ENCODE data around the gene CD59. TPM values are rescaled to one million over a fixed set of nuclear protein-coding genes. Genes with fewer than 3 reads are reported as not detected.
A peak's percentile ranks its signal among the peaks of the same experiment; 100 is the strongest.

CD59 gene
- polyA plus RNA-seq (ENCODE audit: insufficient read length in 3 of 3), result 100 to 1,000 TPM; 288 to 339 (median 306) TPM

DNA sequence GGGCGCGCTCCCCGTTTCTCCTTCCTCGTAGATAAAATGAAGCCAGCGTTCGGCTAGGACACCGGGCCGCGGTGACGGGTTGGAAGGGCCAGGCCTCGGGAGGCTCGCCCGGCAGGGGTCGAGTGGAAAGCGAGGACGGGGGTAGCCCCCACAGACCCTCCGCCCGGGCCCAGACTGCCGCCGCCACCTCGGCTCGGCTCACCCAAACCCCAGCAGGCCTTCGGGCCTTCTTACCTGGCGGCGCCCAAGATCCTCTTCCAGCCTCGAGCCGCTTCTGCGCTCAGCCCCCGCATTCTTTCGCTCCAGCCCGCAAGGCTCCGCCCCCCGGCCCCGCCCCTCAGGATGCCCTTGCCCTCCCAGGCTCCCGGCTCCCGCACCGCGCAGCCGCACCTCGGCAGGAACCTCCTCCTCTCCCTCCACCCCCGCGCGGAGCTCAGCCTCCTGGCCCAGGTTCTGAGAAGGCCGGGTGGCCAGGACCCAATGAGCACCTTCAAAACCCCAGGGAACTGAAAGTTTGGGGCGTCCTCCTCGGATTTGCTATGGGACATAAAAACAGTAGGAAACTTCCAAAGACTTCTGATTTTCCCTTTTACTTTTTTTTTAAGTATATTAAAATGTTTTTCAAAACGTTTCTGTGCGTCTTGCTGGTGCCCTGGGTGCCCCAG is at the start of gene CD59:
CD59 (minus strand) TSS at position 276 of the 665 bp plus-strand sequence. CDS start 13,978 bp downstream, outside the sequence.
- DNase-seq (ENCODE audit: low read depth in 3 of 3, low spot score in 2 of 3), result peak in 2 of 3 donors; percentile 77 to 84

- DNase-seq (ENCODE audit: low read depth in 3 of 3, low spot score in 2 of 3), result no peak
These were observed 49.4 kb upstream of the CD59 start for GRCh38 chr11:33785609-33786008.

DNA sequence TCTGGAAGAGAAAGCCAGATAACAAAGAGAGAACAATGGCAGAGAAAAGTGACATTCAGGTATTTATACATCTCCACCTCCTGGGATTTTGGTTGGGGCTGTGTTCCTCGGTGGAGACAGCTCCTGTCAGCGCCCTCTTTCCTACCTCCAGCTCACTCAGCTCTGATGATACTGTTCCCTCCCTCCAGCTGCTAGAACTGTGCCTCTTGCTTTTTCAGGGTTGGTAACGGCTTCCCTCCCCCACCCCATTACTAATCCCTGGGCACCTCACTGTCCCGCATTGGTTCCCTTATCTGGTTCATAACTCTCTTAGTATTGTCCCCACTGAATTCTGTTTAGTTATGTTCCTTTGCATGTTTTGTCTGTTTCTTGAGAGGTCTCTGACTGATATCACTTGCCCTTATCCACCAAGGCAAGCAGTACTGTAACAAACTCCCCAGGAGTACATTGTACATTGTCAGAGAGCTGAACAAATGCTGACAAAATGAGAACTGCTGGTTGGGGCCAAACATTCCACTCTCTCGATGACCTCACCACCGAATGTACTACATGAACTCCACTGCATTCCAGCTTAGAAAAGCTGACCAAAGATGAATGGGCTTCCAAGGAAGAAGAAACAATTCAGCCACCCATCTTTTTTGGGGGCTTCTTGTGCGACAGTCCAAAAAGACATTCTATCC is 43.8 kb upstream of the CD59 start:
- DNase-seq (ENCODE audit: low read depth in 3 of 3, low spot score in 2 of 3), result no peak

DNA sequence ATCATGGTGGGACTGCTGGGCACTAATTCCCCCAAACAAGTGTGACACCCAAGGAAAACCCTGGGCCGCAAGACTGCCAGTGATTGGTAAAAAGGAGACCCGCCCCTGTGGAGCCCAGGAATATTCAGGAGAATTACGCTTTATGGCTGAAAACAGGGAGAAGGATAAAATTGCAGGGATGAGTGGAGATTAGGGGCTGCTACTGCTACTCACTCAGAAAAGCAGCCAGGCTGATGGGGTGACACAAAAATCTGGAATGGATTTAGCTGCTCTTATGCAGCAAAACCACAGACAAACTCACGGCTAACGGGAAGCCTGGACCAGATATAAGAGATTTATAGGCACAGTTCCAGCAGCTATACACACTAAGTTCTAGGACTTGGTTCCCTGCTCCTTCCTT is 42.5 kb upstream of the CD59 start:
- peak in 1 of 3 donors; percentile 32 for DNase-seq (ENCODE audit: low read depth in 3 of 3, low spot score in 2 of 3)

DNA sequence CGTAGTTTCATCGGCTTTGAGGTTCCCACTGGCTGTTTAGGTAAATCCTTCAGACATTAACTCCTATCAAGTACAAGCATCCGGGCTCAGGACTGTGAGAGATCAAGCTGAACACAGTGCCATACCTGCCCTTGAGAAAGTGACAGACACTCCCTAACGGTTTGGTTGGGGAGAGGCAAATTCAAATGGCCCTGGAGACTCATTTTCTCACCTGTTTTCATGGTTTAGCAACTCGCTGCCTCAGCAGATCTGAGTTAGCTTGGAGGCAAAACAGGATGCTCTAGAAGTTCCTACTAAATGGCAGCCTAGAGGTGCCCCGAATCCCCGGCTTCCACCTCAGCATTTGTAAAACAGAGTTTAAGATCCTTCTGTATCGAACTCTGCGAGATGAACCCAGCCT is 41.7 kb upstream of the CD59 start:
- DNase-seq (ENCODE audit: low read depth in 3 of 3, low spot score in 2 of 3), result no peak

- DNase-seq (ENCODE audit: low read depth in 3 of 3, low spot score in 2 of 3), result no peak
These were observed 39.7 kb upstream of the CD59 start for GRCh38 chr11:33775832-33776470.

- DNase-seq (ENCODE audit: low read depth in 3 of 3, low spot score in 2 of 3), result no peak
These were observed 39.2 kb upstream of the CD59 start for GRCh38 chr11:33775467-33775807.

DNA sequence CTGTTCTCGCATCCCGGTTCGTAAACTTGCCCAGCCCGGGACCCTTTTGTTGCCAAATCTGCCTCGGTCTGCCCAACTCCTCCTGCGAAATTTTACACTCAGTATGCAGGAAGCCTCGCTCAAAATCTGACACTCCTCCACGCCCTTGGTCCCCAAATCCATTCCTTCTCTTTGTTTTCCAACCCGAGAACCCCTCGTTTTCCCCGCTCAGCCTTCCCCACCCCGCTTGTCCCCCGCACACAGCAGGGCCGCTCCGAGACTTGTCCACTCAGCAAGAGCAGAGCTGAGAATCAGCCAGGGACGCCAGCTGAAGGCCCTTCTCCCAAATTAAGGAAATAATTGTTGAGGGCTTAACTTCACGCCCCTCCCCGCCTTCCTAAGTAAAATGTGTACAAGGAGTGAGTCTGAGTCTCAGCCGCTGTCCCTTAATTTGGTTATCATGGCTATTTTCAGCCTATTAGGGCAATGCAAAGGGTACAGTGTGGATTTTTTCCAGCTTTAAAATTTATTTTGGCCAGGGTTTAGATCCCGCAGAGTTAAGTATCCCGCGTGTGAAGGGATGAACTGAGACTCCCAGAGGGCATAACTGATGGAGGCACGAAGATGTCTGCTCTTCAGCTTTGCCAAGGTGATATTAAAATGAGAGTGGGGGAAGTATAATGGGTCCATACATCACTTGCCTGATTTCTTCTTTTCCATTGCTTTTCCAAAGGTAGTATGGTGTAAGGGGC is 38.7 kb upstream of the CD59 start:
- DNase-seq (ENCODE audit: low read depth in 3 of 3, low spot score in 2 of 3), result peak in 1 of 3 donors; percentile 13

DNA sequence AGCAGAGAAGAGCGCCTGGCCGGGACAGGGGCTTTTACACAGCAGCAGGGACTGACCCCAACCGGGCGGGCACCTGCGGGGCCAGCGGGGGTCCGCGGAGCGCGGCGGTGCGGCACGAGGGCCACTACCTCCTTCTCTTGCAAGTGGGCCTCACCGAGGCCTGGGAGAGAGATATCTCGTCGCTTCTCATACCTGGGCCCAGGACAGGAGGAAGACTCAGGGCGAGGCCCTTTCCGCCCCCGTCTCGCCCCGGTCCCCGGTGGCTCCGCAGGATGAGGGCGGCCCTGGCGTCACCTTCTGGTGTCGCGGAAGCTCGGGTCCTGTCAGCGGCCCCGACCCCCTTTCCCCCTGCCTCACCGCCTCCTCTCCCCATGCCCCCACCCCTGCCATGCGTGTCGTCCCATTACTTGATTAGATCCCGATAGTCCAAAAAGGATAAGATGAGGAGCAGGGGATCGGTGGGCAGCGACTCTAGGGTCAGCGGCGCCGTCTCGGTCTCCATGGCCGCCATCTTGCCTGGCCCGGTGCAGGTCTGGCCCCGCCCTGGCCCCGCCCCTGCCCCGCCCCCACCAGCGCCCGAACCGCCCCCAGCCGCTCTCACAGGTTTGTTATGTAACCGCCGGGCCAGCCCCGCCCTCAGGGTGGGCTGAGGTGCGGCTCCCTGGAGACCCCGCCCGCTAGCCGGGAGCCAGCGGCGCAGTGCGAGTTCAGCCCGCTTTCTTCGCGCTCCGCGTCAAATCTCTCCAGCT is 37.9 kb upstream of the CD59 start, which contains the start of gene FBXO3:
FBXO3 (minus strand) TSS at position 534 of the 749 bp plus-strand sequence; CDS start at position 511, 23 bp downstream.
- peak; percentile 47 to 78 (median 77) for DNase-seq (ENCODE audit: low read depth in 3 of 3, low spot score in 2 of 3)

GRCh38 chr11:33773404-33773986 is 37.3 kb upstream of the CD59 start:
- DNase-seq (ENCODE audit: low read depth in 3 of 3, low spot score in 2 of 3), result no peak

DNA sequence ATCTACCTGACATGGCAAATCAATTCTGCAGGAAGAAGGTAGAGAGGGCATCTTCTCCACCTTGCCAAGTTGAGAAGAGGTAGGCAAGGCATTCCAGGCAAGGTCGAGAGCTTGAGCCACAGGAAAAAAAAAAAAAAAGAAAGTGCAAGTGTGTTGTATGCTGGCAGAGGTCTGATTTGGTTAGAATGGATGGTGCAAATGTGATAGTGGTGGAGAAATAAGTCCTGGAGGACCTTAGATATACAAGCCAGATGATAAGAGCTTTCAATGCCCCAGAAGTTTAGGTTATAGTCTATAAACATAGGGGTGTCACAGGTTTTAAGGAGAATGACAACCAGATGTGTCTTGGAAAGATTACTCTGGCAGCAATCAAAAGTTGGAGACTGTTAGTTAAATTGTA is 36.6 kb upstream of the CD59 start:
- DNase-seq (ENCODE audit: low read depth in 3 of 3, low spot score in 2 of 3), result no peak

- no peak for DNase-seq (ENCODE audit: low read depth in 3 of 3, low spot score in 2 of 3)
These were observed 36.1 kb upstream of the CD59 start for GRCh38 chr11:33772300-33772699.

DNA sequence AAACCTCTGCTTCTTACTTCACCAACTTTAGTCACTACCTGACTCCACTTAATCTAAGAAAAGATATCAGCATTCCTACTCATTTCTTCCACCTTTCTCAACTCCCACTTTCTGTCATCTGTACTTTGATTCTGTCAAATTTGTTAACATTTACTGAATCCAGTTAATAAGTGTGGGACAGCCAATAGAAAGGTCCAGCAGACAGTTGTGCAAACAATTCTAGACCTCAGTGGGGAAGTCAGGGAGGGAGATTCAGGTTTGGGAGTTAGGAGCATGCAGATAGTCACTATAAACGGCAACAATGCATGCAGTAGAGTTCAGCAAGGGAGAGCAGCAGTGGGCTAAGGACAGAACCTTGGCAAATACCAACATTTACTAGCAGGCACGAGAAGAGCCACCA is 34.0 kb upstream of the CD59 start:
- no peak for DNase-seq (ENCODE audit: low read depth in 3 of 3, low spot score in 2 of 3)

DNA sequence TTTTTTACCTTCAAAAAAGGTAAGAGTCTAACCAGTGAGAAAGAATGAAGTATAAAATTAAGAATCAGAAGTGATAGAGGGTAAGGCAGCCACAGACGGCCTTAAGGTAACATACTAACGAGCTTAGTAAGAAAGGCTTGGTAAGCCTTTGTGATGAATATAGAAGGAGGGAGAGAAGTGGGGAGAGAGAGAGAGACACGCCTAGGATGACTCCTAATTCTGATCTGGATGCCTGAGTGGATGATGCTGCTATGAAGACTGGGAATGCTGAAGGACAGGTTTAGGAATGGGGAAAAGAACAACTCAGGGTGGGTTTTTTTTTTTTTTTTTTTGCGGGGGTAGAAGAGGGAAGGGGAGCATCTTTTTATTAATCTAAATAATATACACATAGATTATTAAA is 33.3 kb upstream of the CD59 start:
- no peak for DNase-seq (ENCODE audit: low read depth in 3 of 3, low spot score in 2 of 3)

- DNase-seq (ENCODE audit: low read depth in 3 of 3, low spot score in 2 of 3), result no peak
These were observed 31.4 kb upstream of the CD59 start for GRCh38 chr11:33767624-33768023.

DNA sequence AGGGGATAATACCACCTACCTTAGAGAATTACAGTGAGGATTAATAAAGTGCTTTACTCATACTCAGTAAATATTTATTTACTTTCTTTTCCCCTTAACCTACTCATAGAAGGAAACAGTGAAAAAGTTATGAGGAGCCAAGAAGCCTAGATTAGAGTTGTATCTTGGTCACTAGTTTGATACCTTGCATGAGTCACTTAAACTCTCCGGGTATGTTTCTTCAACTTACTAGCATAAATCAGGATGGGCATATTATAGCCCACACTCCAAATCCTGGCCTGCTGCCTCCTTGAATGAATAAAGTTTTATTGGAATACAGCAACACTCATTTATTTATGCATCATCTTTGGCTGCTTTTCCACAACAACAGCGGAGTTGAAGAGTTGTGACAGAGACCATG is 29.9 kb upstream of the CD59 start:
- no peak for DNase-seq (ENCODE audit: low read depth in 3 of 3, low spot score in 2 of 3)

DNA sequence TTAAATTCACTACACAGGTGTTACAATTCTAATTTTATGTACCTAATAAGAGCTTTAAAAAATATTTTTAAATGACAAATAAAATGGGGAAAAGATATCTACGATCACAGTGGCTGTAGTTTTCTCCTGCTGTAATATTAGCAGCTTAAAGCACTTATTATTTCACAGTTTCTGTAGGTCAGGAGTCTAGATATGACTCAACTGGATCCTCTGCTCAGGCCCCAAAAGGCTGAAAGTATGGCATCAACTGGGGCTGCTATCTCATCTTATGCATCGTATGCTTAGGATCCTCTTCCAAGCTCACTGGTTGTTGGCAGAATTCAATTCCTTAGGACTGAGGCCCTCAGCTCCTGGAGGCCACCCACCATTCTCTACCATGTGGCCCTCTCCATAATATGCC is 25.2 kb upstream of the CD59 start:
- no peak for DNase-seq (ENCODE audit: low read depth in 3 of 3, low spot score in 2 of 3)

DNA sequence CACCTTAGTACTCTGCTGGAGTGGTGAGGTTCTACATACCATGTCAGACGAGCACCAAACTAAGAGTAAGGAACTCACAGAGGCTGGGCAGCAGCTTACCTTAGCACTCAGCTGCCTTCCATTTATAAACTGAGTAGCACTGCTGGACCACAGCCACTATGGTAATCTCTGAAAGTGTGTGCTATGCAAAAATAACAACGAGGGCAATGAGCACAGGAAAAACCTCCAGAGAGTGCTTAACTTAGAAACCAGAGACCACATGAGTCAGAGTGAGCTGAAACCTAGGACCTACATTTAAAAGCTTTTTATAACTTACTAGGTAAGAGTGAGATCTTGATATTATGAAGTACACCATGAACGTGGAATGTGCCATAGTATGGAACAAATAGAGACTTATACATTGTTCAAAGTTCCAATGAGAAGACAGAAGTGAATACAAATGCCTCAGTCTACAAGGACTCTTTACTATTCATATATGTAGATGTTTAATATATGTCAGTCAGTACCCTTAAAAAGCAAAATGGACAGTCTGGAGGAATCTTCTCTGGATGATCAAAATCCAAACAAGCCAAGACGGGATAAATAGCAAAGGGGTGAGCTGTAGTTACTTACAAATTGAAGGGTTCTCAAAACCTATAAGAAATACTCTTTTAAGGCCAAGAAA is 17.2 kb upstream of the CD59 start:
- no peak for DNase-seq (ENCODE audit: low read depth in 3 of 3, low spot score in 2 of 3)

GRCh38 chr11:33751878-33752277 is 15.7 kb upstream of the CD59 start:
- no peak for DNase-seq (ENCODE audit: low read depth in 3 of 3, low spot score in 2 of 3)

DNA sequence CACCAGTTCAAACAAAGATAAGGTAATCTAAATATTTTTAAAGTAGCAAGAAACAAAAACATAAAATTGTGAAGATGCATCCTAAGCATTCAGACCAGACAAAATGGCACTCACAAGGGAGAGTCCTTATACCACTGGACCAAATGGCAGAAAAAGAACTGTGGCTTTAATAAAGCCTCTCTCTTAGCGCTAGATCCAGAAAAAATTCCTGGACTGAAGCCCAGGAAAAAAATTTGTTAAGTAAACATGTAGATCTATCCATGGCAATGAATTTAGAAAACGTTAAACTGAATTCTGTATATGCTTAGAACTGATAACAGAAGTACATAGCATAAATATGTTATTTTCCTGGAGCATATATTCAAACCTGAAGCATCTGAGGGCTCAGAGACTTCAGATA is 11.8 kb upstream of the CD59 start:
- DNase-seq (ENCODE audit: low read depth in 3 of 3, low spot score in 2 of 3), result no peak

Data from right renal cortex interstitium (tissue), 3 donors.